ENCODE data around the gene CCL5. TPM values are rescaled to one million over a fixed set of nuclear protein-coding genes. Genes with fewer than 3 reads are reported as not detected.

Gene CCL5
- total RNA-seq, 6 donors from 2014 or later = 11.5 to 17.6 (median 15.3) TPM

DNA sequence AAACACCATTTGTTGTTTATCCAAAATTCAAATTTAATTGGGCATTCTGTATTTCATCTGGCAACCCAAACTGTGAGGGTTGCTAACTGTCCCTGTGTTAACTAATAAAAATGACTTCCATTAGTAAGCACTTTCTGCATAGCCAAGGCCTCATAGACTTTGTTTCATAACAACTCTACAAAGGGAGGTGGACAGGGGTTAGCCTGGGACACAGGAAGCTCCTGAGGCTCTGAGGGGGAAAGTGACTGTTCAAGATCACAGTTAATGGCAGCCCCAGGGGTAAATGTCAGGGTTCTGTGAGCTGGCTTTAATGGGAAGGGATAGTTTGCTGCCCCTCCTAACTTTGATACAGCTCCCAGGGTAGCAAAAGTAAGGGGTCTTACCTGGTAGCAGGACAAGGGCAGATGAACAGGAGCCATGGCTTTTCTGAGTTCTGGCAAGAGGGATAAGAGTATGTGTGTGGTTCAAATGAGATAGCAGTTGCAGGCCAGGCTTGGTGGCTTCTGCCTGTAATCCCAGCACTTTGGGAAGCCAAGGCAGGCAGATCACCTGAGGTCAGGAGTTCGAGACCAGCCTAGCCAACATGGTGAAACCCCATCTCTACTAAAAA lies 13.7 kb downstream of the CCL5 start:
- peaks cover 0 to 10% (median 3%) of the 10 kb centered on the region in 4 donors for H3K4me1 ChIP-seq
- H3K4me3 ChIP-seq = no peak overlapping the region
- ATAC-seq (ENCODE audit: low FRiP score in 2 of 2) (no peak), DNase-seq (no peak)
- H3K9me3 ChIP-seq = no peaks in the 10 kb centered on the region
- H3K36me3 ChIP-seq = no peaks in the 10 kb centered on the region
- no peaks in the 10 kb centered on the region for H3K27me3 ChIP-seq
- 100% methylated on average over 1 of the region's 1 CpG for WGBS, 2 donors
- H3K27ac ChIP-seq = no peak overlapping the region
- TF ChIP-seq, protein P1, sequence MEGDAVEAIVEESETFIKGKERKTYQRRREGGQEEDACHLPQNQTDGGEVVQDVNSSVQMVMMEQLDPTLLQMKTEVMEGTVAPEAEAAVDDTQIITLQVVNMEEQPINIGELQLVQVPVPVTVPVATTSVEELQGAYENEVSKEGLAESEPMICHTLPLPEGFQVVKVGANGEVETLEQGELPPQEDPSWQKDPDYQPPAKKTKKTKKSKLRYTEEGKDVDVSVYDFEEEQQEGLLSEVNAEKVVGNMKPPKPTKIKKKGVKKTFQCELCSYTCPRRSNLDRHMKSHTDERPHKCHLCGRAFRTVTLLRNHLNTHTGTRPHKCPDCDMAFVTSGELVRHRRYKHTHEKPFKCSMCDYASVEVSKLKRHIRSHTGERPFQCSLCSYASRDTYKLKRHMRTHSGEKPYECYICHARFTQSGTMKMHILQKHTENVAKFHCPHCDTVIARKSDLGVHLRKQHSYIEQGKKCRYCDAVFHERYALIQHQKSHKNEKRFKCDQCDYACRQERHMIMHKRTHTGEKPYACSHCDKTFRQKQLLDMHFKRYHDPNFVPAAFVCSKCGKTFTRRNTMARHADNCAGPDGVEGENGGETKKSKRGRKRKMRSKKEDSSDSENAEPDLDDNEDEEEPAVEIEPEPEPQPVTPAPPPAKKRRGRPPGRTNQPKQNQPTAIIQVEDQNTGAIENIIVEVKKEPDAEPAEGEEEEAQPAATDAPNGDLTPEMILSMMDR (IDR thresholded peaks at IDR 0.05) = no peak
- TF ChIP-seq POLR2AphosphoS5 (IDR thresholded peaks at IDR 0.05) (no peak), POLR2A (IDR thresholded peaks at IDR 0.05) (no peak), EP300 (IDR thresholded peaks at IDR 0.05) (no peak)

DNA sequence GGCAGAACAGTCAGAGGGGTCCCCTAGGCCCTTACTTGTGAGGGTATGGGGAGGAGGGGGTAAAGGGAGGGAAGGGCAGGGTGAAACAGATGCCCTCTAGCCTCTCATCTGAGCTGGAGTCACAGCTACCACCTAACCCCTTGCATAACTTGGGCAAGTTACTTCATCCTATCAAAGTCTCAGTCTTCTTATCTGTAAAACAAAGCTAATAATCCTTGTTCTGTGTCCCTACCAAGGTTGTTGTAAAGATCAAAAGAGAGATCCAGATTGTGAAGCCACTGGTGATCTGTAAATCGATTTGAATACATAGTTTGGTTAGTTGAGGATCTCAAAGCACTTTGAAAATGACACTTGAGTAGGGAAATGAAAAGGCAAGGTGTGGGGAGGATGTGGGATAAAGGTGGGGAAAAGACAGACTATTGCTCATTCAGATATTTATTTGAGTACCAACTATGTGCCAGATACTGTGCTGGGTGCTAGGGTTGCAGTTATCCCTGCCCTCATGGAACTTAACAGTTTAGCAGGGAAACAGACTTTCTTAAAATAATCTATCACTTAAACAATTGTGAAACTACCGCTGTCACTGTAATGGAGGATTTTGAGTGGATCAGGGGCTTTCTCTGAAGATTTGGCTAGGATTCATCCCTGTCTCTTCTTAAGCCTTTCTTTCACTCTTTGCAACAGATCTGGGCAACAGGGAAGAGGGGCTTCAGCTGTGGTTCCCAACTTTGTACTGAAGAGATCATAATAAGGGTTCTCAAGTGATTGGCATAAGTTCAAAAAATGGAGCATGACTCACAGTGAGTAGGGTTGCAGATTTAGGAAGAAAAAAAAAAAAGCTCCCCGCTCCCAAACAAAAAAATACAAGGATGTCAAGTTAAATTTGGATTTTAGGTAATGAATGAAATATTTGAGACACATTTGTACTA lies 14.5 kb downstream of the CCL5 start:
- DNase-seq = no peak
- no peak overlapping the region for H3K27ac ChIP-seq

DNA sequence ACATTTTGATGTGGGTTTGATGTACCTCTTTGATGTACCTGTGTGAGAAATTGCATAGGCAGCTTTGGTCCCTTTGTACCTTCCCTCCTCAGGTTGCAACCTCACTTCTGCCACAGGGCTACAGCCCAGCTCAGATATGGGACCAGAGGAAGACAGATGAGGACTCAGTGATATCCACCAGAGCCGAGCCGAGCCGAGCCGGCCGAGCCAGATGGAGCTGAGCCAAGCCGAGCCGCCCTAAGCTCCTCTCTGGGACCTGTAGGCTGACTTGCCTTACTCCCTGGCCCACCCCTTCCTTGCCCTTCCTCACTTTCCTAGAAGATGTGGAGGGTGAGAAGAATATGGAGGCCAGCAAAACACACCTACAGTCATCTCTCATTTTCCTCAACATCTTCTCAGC lies 15.3 kb downstream of the CCL5 start:
- no peak for ATAC-seq (ENCODE audit: low FRiP score in 2 of 2)
- Histone ChIP-seq H3K36me3 (no peaks in the 10 kb centered on the region), H3K9me3 (no peaks in the 10 kb centered on the region), H3K4me3 (no peak overlapping the region), H3K4me1 (peaks cover 0 to 10% (median 3%) of the 10 kb centered on the region in 4 donors), H3K27me3 (no peaks in the 10 kb centered on the region), H3K27ac (no peak overlapping the region)
- 93 to 100% methylated on average over 2 to 7 of the region's 7 CpGs for WGBS, 2 donors
- peak in 1 of 2 donors; percentile 66 for DNase-seq
- TF ChIP-seq EP300 (IDR thresholded peaks at IDR 0.05) = no peak
- TF ChIP-seq, protein P1 (IDR thresholded peaks at IDR 0.05) = no peak
- TF ChIP-seq POLR2AphosphoS5 (IDR thresholded peaks at IDR 0.05) = no peak
- no peak for TF ChIP-seq POLR2A (IDR thresholded peaks at IDR 0.05)

More for the DNA sequence above, 14.5 kb downstream of the CCL5 start:
- WGBS, 2 donors = 74 to 77% methylated on average over 3 of the region's 3 CpGs
- no peaks in the 10 kb centered on the region for H3K27me3 ChIP-seq
- ATAC-seq (ENCODE audit: low FRiP score in 2 of 2) = no peak
- TF ChIP-seq, protein P1 (IDR thresholded peaks at IDR 0.05) = no peak
- no peak for TF ChIP-seq EP300 (IDR thresholded peaks at IDR 0.05)
- TF ChIP-seq POLR2AphosphoS5 (IDR thresholded peaks at IDR 0.05) = no peak
- no peak for TF ChIP-seq POLR2A (IDR thresholded peaks at IDR 0.05)
- no peaks in the 10 kb centered on the region for H3K36me3 ChIP-seq
- no peaks in the 10 kb centered on the region for H3K9me3 ChIP-seq
- peaks cover 0 to 10% (median 3%) of the 10 kb centered on the region in 4 donors for H3K4me1 ChIP-seq
- H3K4me3 ChIP-seq = no peak overlapping the region

DNA sequence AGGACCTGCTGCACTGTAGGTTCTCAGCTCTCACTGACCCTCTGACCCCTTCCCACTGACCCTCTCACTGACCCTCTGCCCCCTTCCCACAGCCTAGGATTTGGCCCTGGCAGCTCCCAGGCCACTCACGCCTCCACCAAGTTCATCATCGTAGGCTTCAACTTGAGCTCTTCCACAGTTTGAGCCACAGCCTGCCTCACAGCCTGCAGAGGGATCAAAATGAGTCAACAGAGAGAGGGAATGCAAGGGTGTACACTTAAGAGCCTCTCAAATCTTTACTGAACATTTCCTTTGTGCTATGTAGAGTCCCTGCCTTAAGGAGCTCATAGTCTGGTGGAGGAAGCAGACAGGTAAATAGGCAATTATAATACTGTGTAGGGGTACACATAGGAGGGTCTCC lies 23.6 kb downstream of the CCL5 start:
- 75 to 90% methylated on average over 2 of the region's 2 CpGs for WGBS, 2 donors
- no peak overlapping the region for H3K4me3 ChIP-seq
- no peak for ATAC-seq (ENCODE audit: low FRiP score in 2 of 2)
- no peaks in the 10 kb centered on the region for H3K27me3 ChIP-seq
- H3K9me3 ChIP-seq = no peaks in the 10 kb centered on the region
- H3K36me3 ChIP-seq = peaks cover 0 to 10% (median 4%) of the 10 kb centered on the region in 4 donors
- TF ChIP-seq EP300 (IDR thresholded peaks at IDR 0.05) = no peak
- TF ChIP-seq POLR2AphosphoS5 (IDR thresholded peaks at IDR 0.05) = no peak
- TF ChIP-seq POLR2A (IDR thresholded peaks at IDR 0.05) = no peak
- TF ChIP-seq, protein P1 (IDR thresholded peaks at IDR 0.05) = no peak
- DNase-seq = no peak
- H3K4me1 ChIP-seq = no peaks in the 10 kb centered on the region
- H3K27ac ChIP-seq = no peak overlapping the region
